KMS-11 (cell line): ENCODE data around the gene RAP1GAP2.
"Not testable (repeated sequence)": the region's sequence is repeated elsewhere in the genome, so short reads cannot be mapped to it uniquely, and the experiment has no call there.

Experiments used
- H2AFZ ChIP-seq: fragments of 200-600 bp; sonication (generic); 2 replicates; pipeline ENCODE4 v1.6.1; 2016; ENCODE audit warnings: antibody characterized with exemption, mixed run types, low read depth
- H3K27ac ChIP-seq: fragments of 200-600 bp; sonication (generic); 2 replicates; pipeline ENCODE4 v1.6.1; 2016; ENCODE audit warnings: mild to moderate bottlenecking, mixed run types
- H3K27me3 ChIP-seq: fragments of 200-600 bp; sonication (generic); 2 replicates; pipeline ENCODE4 v1.6.1; 2017; ENCODE audit warnings: mild to moderate bottlenecking, low read depth, mixed run types, moderate library complexity; ENCODE audit not compliant: insufficient read depth
- H3K36me3 ChIP-seq: fragments of 200-600 bp; sonication (generic); 2 replicates; pipeline ENCODE4 v1.6.1; 2017; ENCODE audit warnings: mild to moderate bottlenecking, mixed run types; ENCODE audit not compliant: insufficient read depth
- H3K4me1 ChIP-seq: fragments of 200-600 bp; sonication (generic); 2 replicates; pipeline ENCODE4 v1.6.1; 2016; ENCODE audit warnings: mild to moderate bottlenecking, low read depth, mixed run types; ENCODE audit not compliant: poor library complexity, severe bottlenecking
- H3K4me2 ChIP-seq: fragments of 200-600 bp; sonication (generic); 2 replicates; pipeline ENCODE4 v1.7.0; 2016; ENCODE audit warnings: mild to moderate bottlenecking, mixed run types
- H3K4me3 ChIP-seq: fragments of 200-600 bp; sonication (generic); IDR thresholded peaks from 2 replicates; pipeline ENCODE4 v1.6.1; 2017; ENCODE audit warnings: low read depth, low read length, mixed read lengths; ENCODE audit not compliant: insufficient read depth
- H3K79me2 ChIP-seq: fragments of 200-600 bp; sonication (generic); 2 replicates; pipeline ENCODE4 v1.6.1; 2016; ENCODE audit warnings: low read depth, mixed run types; ENCODE audit not compliant: insufficient read depth
- H3K9ac ChIP-seq: fragments of 200-600 bp; sonication (generic); 2 replicates; pipeline ENCODE4 v1.6.1; 2016; ENCODE audit warnings: mild to moderate bottlenecking, mixed run types
- H4K20me1 ChIP-seq: fragments of 200-600 bp; sonication (generic); 2 replicates; pipeline ENCODE4 v1.6.1; 2016; ENCODE audit warnings: mild to moderate bottlenecking, mixed run types; ENCODE audit not compliant: insufficient read depth
- TF ChIP-seq, protein P1 (sequence below): fragments of 200-600 bp; sonication (generic); conservative IDR thresholded peaks from 2 replicates; pipeline ENCODE4 v1.6.1; 2017; ENCODE audit warnings: low read depth, mild to moderate bottlenecking, antibody characterized with exemption, low read length, moderate library complexity, mixed read lengths

Gene RAP1GAP2

DNA sequence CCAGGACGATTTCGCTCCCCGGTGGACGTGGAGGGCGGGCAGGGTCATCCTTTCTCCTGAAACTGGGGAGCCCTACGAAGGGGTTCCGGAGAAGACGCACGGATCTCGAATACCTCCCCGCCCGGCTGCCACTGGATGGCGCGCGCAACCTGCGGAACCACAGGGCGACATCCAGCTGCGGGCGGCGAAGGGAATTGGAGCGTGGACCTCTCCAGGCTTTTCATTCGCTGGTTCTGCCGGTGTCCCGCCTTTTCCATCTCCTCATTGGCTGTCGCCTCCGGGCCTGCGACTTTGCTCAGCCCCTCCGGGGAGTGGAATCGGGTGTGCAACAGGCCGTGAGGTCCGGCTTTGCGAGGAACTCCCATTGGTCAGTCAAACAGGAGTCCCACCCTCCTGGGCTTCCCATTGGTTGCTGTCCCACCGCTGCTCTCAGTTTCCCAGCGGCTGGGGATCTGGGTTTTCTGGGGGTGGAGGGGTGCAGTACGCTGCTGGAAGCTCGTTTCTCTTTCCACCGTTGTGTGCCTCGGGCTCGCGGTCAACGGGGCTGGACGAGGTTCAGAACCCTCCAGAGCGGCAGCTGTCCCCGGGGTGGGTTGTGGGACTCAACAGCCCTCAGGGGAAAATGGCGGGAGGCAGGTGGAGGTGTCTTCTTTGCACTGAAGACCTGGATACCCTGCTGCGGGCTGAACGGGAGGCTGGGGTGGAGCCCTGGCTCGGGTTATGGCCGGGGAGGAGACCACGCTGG, 252.7 kb downstream of the RAP1GAP2 start:
- Histone ChIP-seq H3K9ac (no peak overlapping the region), H3K27me3 (no peaks in the 10 kb centered on the region), H3K36me3 (no peaks in the 10 kb centered on the region), H3K27ac (no peak overlapping the region), H3K79me2 (no peaks in the 10 kb centered on the region), H4K20me1 (no peaks in the 10 kb centered on the region), H3K4me3 (no peak overlapping the region), H3K4me2 (peak overlapping the region; percentile 33; the same call in 1 of the 2 replicates), H3K4me1 (no peaks in the 10 kb centered on the region), H2AFZ (peak overlapping the region; percentile 85)
- TF ChIP-seq, protein P1, sequence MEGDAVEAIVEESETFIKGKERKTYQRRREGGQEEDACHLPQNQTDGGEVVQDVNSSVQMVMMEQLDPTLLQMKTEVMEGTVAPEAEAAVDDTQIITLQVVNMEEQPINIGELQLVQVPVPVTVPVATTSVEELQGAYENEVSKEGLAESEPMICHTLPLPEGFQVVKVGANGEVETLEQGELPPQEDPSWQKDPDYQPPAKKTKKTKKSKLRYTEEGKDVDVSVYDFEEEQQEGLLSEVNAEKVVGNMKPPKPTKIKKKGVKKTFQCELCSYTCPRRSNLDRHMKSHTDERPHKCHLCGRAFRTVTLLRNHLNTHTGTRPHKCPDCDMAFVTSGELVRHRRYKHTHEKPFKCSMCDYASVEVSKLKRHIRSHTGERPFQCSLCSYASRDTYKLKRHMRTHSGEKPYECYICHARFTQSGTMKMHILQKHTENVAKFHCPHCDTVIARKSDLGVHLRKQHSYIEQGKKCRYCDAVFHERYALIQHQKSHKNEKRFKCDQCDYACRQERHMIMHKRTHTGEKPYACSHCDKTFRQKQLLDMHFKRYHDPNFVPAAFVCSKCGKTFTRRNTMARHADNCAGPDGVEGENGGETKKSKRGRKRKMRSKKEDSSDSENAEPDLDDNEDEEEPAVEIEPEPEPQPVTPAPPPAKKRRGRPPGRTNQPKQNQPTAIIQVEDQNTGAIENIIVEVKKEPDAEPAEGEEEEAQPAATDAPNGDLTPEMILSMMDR: peak; percentile 47

DNA sequence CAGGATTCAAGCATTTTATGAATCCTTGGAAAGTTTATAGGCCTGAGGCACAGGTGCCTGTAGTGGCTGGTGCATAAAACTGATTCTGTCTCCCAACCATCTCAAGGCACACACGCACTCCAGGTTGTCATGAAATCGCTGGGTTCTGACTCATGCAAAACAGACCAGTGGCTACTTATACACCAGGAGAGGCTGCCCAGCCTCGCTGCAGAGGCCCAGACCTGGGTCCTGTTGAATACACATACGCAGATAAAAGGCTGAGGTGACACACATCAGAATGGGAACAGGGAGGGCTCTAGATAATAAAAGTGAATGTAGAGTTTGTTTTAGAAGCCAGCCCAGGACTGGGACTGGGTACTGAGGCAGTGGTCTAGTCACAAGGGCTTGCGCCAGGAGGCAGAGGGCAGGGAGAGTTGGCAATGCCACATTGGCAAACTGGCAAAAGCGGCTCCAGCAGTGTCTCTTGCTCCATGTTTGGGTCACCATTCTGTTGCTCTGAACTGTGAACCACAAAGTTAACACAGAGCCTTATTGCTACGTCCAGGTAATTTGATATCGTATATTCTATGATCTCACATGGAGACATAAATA, 253.6 kb downstream of the RAP1GAP2 start:
- no peak overlapping the region; the same call in 1 of the 2 replicates for H3K4me2 ChIP-seq
- TF ChIP-seq, protein P1: no peak
- no peaks in the 10 kb centered on the region for H3K36me3 ChIP-seq
- no peaks in the 10 kb centered on the region for H3K27me3 ChIP-seq
- no peak overlapping the region for H3K4me3 ChIP-seq
- H3K4me1 ChIP-seq: no peaks in the 10 kb centered on the region
- H3K79me2 ChIP-seq: no peaks in the 10 kb centered on the region
- H3K9ac ChIP-seq: no peak overlapping the region
- no peaks in the 10 kb centered on the region for H4K20me1 ChIP-seq
- H3K27ac ChIP-seq: no peak overlapping the region
- no peak overlapping the region for H2AFZ ChIP-seq

DNA sequence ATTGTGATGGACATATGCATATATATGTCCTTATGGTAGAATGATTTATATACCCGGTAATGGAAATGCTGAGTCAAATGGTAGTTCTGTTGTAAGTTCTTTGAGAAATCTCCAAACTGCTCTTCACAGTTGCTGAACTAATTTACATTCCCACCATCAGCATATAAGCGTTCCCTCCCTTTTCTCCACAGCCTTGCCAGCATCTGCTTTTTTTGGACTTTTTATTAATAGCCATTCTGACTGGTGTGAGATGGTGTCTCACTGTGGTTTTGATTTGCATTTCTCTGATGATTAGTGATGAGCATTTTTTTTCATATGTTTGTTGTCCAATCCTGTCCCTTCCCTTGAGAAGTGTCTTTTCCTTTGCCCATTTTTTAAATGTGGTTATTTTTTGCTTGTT, 258.6 kb downstream of the RAP1GAP2 start:
- H3K4me2 ChIP-seq, H3K79me2 ChIP-seq, H3K4me3 ChIP-seq, H3K36me3 ChIP-seq, H2AFZ ChIP-seq, H4K20me1 ChIP-seq, H3K9ac ChIP-seq, H3K27me3 ChIP-seq, H3K27ac ChIP-seq, H3K4me1 ChIP-seq: not testable (repeated sequence)

DNA sequence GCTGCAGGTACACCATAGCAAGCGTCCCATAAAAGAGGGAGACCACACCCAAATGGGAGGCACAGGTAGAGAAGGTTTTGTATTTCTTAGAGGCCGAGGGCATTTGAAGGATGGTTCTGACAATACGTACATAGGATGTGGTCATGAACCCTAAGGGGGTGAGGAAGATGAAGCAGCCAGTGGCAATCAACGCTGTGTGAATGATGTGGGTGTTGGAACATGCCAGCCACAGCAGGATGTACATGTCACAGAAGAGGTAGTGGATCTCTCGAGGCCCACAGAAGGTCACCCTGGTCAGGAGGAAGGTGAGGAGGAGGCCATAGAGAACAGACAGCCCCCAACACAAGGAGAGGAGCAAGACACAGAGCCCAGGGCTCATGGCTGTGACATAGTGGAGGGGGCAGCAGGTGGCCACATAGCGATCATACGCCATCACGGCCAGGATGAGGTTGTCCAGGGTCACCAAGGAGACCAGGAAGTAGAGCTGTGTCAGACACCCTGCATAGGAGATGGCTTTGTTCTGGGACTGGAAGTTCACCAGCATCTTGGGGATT, 266.7 kb downstream of the RAP1GAP2 start:
- not testable (repeated sequence) for H3K36me3 ChIP-seq, H3K4me1 ChIP-seq, H3K27ac ChIP-seq, H3K9ac ChIP-seq, H2AFZ ChIP-seq, H3K79me2 ChIP-seq, H3K27me3 ChIP-seq, H3K4me2 ChIP-seq, H4K20me1 ChIP-seq, H3K4me3 ChIP-seq

DNA sequence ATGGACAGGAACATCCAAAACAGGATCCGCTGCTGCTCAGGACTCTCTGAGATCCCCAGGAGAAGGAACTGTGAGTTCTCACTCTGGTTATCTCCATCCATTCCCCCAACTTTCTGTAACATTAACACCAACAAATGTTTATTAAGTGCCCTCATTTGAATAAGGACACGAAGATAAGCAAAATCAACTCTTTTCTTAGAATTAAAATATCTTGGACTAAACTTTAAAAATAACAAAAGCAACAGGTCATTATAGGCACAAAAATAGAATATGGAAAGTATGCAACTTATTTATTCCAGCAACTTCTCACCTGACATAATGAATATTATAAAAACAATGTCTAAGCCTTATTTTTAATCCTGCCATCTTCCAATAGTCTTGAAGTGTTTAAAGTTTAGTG, 267.3 kb downstream of the RAP1GAP2 start, which contains the start of gene OR1D5:
Gene OR1D5, minus strand, starts transcription at position 101 of the 400 bp plus-strand sequence. Its CDS starts 0 bp downstream, at position 101.
- not testable (repeated sequence) for H3K36me3 ChIP-seq, H3K27me3 ChIP-seq, H3K4me2 ChIP-seq, H3K27ac ChIP-seq, H2AFZ ChIP-seq, H3K4me1 ChIP-seq, H3K4me3 ChIP-seq, H4K20me1 ChIP-seq, H3K9ac ChIP-seq, H3K79me2 ChIP-seq

DNA sequence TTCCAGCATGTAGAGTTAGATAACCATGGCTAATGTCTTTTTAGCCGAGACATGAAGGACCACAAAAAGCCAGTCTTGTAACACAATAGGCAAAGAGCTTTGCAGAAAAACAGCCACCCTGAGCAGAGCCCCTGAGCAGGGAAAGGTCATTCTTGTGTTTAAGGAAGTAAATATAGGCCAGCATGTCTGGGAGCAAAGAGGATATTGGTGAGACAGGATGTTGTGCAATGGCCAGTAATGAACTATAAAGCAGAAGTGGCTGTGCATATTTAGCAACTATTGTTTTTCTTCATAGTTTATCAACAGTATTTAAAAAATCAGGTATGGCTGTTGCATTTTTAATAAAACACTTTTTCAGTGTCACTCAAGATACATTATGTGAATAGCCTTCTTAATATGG, 269.0 kb downstream of the RAP1GAP2 start:
- not testable (repeated sequence) for H3K27me3 ChIP-seq, H4K20me1 ChIP-seq, H2AFZ ChIP-seq, H3K4me3 ChIP-seq, H3K79me2 ChIP-seq, H3K27ac ChIP-seq, H3K36me3 ChIP-seq, H3K4me1 ChIP-seq, H3K9ac ChIP-seq, H3K4me2 ChIP-seq

DNA sequence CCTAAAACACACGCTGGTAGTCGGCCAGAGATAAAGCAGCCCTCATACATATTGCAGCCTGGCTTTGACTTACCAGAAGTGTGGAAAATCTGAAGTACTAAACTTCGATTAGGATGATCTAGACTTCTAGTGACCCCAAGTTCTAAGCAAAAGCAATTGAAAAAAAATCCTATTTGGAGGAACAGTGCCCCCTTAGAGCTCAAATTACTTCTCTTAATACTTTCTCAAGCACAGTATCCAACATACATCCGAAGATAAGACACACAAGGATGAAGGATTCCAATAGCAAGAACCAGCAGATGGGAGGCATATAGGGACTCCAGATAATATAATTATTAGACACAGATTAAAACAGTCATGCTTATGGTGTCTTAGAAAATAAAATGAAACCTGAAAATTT, 277.6 kb downstream of the RAP1GAP2 start:
- H3K4me1 ChIP-seq, H3K27ac ChIP-seq, H3K4me2 ChIP-seq, H3K4me3 ChIP-seq, H3K79me2 ChIP-seq, H3K27me3 ChIP-seq, H3K36me3 ChIP-seq, H4K20me1 ChIP-seq, H2AFZ ChIP-seq, H3K9ac ChIP-seq: not testable (repeated sequence)
